K562 (cell line): Measurements from ENCODE around the gene PUSL1. TPM values are rescaled to one million over a fixed set of nuclear protein-coding genes. Genes with fewer than 3 reads are reported as not detected.

Source experiments
- ARNT ChIP-seq, 2 experiments: fragments of 450-650 bp; IDR thresholded peaks; 2 replicates each; pipeline ENCODE4 v1.6.1; 2016; ENCODE audit warnings: mild to moderate bottlenecking in 1 of 2
- BCLAF1 ChIP-seq, 2 experiments: fragments of 450-650 bp in 1 of 2; IDR thresholded peaks; 2 replicates each; pipeline ENCODE4 v1.6.1; 2011 to 2017; ENCODE audit warnings: low read depth in 2 of 2, antibody characterized with exemption in 1 of 2, borderline replicate concordance in 1 of 2, low read length in 1 of 2, mild to moderate bottlenecking in 1 of 2, mixed read lengths in 1 of 2; ENCODE audit not compliant: control insufficient read depth in 1 of 2
- CC2D1A ChIP-seq: fragments of 450-650 bp; IDR thresholded peaks from 2 replicates; pipeline ENCODE4 v1.6.1; 2017; ENCODE audit warnings: mild to moderate bottlenecking
- CREBBP ChIP-seq: IDR thresholded peaks from one replicate; pipeline ENCODE4 v1.6.1; 2012; ENCODE audit warnings: low read depth, mild to moderate bottlenecking, control low read depth, inconsistent platforms, low read length
- CXXC5 ChIP-seq: fragments of 250-450 bp; sonication (Bioruptor Pico); IDR thresholded peaks from 2 replicates; pipeline ENCODE4 v1.8.0; 2022; ENCODE audit warnings: inconsistent platforms, mild to moderate bottlenecking, moderate library complexity
- ESRRA ChIP-seq: fragments of 450-650 bp; IDR thresholded peaks from 2 replicates; pipeline ENCODE4 v1.6.1; 2014; ENCODE audit warnings: low read depth, mild to moderate bottlenecking, moderate library complexity, borderline replicate concordance
- ETS1 ChIP-seq: conservative IDR thresholded peaks from 2 replicates; pipeline ENCODE4 v1.6.1; 2011; ENCODE audit warnings: low read depth, mild to moderate bottlenecking, low read length; ENCODE audit not compliant: control insufficient read depth
- ETS2 ChIP-seq: IDR thresholded peaks from 2 replicates; pipeline ENCODE4 v1.6.1; 2016; ENCODE audit warnings: borderline replicate concordance, missing genetic modification characterization, mild to moderate bottlenecking, moderate library complexity, missing compliant biosample characterization; ENCODE audit not compliant: poor library complexity, severe bottlenecking
- HES1 ChIP-seq: fragments of 450-650 bp; IDR thresholded peaks from 2 replicates; pipeline ENCODE4 v1.6.1; 2016; ENCODE audit warnings: low read depth, mild to moderate bottlenecking, moderate library complexity
- HNRNPLL ChIP-seq: fragments of 200-400 bp; formaldehyde crosslinking; IDR thresholded peaks from 2 replicates; pipeline ENCODE4 v1.6.1; 2017; ENCODE audit warnings: low read length, low read depth, mild to moderate bottlenecking; ENCODE audit not compliant: poor library complexity, severe bottlenecking
- KLF13 ChIP-seq: fragments of 450-650 bp; IDR thresholded peaks from 2 replicates; pipeline ENCODE4 v1.6.1; 2016; ENCODE audit warnings: missing genetic modification characterization, low read depth, mild to moderate bottlenecking, missing compliant biosample characterization, moderate library complexity, borderline replicate concordance
- MAFK ChIP-seq: IDR thresholded peaks from 2 replicates; pipeline ENCODE4 v1.6.1; 2011; ENCODE audit warnings: low read length, improper control_type of control experiment
- MTA2 ChIP-seq: fragments of 450-650 bp; IDR thresholded peaks from 2 replicates; pipeline ENCODE4 v1.6.1; 2016; ENCODE audit warnings: low read depth
- RBM15 ChIP-seq: fragments of 200-400 bp; formaldehyde crosslinking; IDR thresholded peaks from 2 replicates; pipeline ENCODE4 v1.6.1; 2018; ENCODE audit warnings: mild to moderate bottlenecking, low read length, moderate library complexity; ENCODE audit not compliant: insufficient read depth
- TAF9B ChIP-seq: fragments of 450-650 bp; IDR thresholded peaks from 2 replicates; pipeline ENCODE4 v1.6.1; 2018; ENCODE audit warnings: mild to moderate bottlenecking; ENCODE audit not compliant: partially characterized antibody
- TCF7 ChIP-seq: sonication (generic); IDR thresholded peaks from 2 replicates; pipeline ENCODE4 v1.6.1; 2016; ENCODE audit warnings: antibody characterized with exemption, borderline replicate concordance
- ZFP30 ChIP-seq: fragments of 250-450 bp; sonication (Bioruptor Pico); IDR thresholded peaks from 2 replicates; pipeline ENCODE4 v1.8.0; 2022; ENCODE audit warnings: moderate library complexity, mild to moderate bottlenecking, inconsistent platforms, borderline replicate concordance
- ZHX1 ChIP-seq: fragments of 150-350 bp; conservative IDR thresholded peaks from 2 replicates; pipeline ENCODE4 v1.6.1; 2014; ENCODE audit warnings: low read length
- ZNF444 ChIP-seq: fragments of 250-450 bp; sonication (Bioruptor Pico); IDR thresholded peaks from 2 replicates; pipeline ENCODE4 v1.4.0; 2020; ENCODE audit warnings: mild to moderate bottlenecking, moderate library complexity
- ZNF830 ChIP-seq: fragments of 250-450 bp; sonication (Bioruptor Pico); IDR thresholded peaks from 2 replicates; pipeline ENCODE4 v1.5.0; 2021; ENCODE audit warnings: mild to moderate bottlenecking
- polyA plus RNA-seq, 8 experiments: library from polyadenylated mRNA; depleted of rRNA in 4 of 8; stranded (reverse) in 5 of 8; unstranded in 3 of 8; fragments of >200 nt; fragmentation: Nextera tagmentation in 2 of 8; fragmentation: Illumina TruSeq in 1 of 8; extraction: Ambion mirVana in 2 of 8; extraction: Trizol in 1 of 8; gene quantifications; 2 replicates each; pipeline versions ENCODE4 v1.2.1 to v1.2.3, GENCODE V29; 2011 to 2014; ENCODE audit warnings: inconsistent platforms in 1 of 8, missing spikeins in 1 of 8
- total RNA-seq, 7 experiments: library from RNA; depleted of rRNA in 6 of 7; stranded (reverse); fragments of >200 nt in 6 of 7; fragmentation: Illumina TruSeq in 2 of 7; extraction: Trizol in 2 of 7; gene quantifications; 2 replicates each; pipeline versions ENCODE4 v1.2.1 to v1.2.3, GENCODE V29; 2011 to 2021; ENCODE audit warnings: low replicate concordance in 1 of 7

PUSL1 gene
- total and polyA plus RNA-seq, 9 of the 15 experiments (the other 6 are each of a cell fraction or from before 2014, with no cell fraction given), result 0.62 to 86.9 (median 13.6) TPM

GRCh38 chr1:1348420-1349255 is 40.2 kb downstream of the PUSL1 start (continued):
- TF ChIP-seq ZHX1, result no peak
- TF ChIP-seq MTA2, result no peak
- no peak for TF ChIP-seq ZFP30 (CRISPR knock-in tag)
- no peak for TF ChIP-seq ESRRA
- TF ChIP-seq HNRNPLL, result no peak
- TF ChIP-seq TAF9B, result no peak
- 0 out of 2 replicates have a peak, but pooled peaks have one; percentile 41 for TF ChIP-seq ETS1
- TF ChIP-seq CXXC5 (CRISPR knock-in tag), result peak; percentile 58; the same call in 1 of the 2 replicates
- no peak for TF ChIP-seq ZNF830 (CRISPR knock-in tag)
- TF ChIP-seq ARNT (IDR thresholded peaks at IDR 0.05), result no peak
- no peak for TF ChIP-seq ZNF444
- no peak for TF ChIP-seq RBM15
- TF ChIP-seq CREBBP, result no peak
- no peak for TF ChIP-seq BCLAF1 (IDR thresholded peaks at IDR 0.05; ENCODE audit: borderline replicate concordance in 1 of 2, control insufficient read depth in 1 of 2, low read depth in 2 of 2, low read length in 1 of 2)
- TF ChIP-seq TCF7, result no peak
- TF ChIP-seq KLF13, result no peak
- no peak for TF ChIP-seq ETS2 (tag)
- no peak for TF ChIP-seq HES1
- no peak for TF ChIP-seq MAFK
- no peak for TF ChIP-seq CC2D1A
